WTC11 (cell line): ENCODE data around the gene ATF6B. TPM values are rescaled to one million over a fixed set of nuclear protein-coding genes. Genes with fewer than 3 reads are reported as not detected.

Experiments
- ATAC-seq: fragments of 200-7000 bp; cut with Tn5 transposase; 2 replicates; pipeline ENCODE4 v1.10.0; 2021; ENCODE audit warnings: mild to moderate bottlenecking, moderate library complexity
- CTCF ChIA-PET: fragments of 300-600 bp; sonication (Branson Sonifier 250); formaldehyde crosslinking; loops from one replicate; lab custom pipeline; 2021; ENCODE audit warnings: antibody characterized with exemption; lab: Charles Lee
- POLR2A ChIA-PET: fragments of 350-600 bp; sonication (Branson Sonifier 250); formaldehyde crosslinking; loops from one replicate; lab custom pipeline; 2021; ENCODE audit warnings: antibody characterized with exemption; lab: Charles Lee
- DNase-seq: peaks from one replicate; pipeline ENCODE4 v3.0.0; 2021; ENCODE audit warnings: low spot score
- H3K27ac Mint-ChIP-seq: 2 replicates; pipeline ENCODE4 v1.8.0; 2021; ENCODE audit warnings: mixed read lengths
- H3K27me3 Mint-ChIP-seq: 2 replicates; pipeline ENCODE4 v1.8.0; 2021; ENCODE audit warnings: low read depth, mild to moderate bottlenecking, moderate library complexity, mixed read lengths
- H3K36me3 Mint-ChIP-seq: 2 replicates; pipeline ENCODE4 v1.8.0; 2021; ENCODE audit warnings: mixed read lengths
- H3K4me1 Mint-ChIP-seq: 2 replicates; pipeline ENCODE4 v1.8.0; 2022; ENCODE audit warnings: mixed read lengths
- H3K4me3 Mint-ChIP-seq: 2 replicates; pipeline ENCODE4 v1.8.0; 2021; ENCODE audit warnings: mild to moderate bottlenecking, moderate library complexity, mixed read lengths
- H3K9me3 Mint-ChIP-seq: 2 replicates; pipeline ENCODE4 v1.8.0; 2021; ENCODE audit warnings: mixed read lengths
- CTCF ChIP-seq: fragments of 200-600 bp; IDR thresholded peaks from 2 replicates; pipeline ENCODE4 v1.8.0; 2022; ENCODE audit warnings: antibody characterized with exemption
- FOXK1 ChIP-seq: sonication (generic); formaldehyde crosslinking; IDR thresholded peaks from 2 replicates; pipeline ENCODE4 v1.8.0; 2022; ENCODE audit warnings: mild to moderate bottlenecking, moderate library complexity, missing genetic modification reagents
- FOXP4 ChIP-seq: sonication (generic); formaldehyde crosslinking; IDR thresholded peaks from 2 replicates; pipeline ENCODE4 v1.8.0; 2022; ENCODE audit warnings: mild to moderate bottlenecking, missing genetic modification reagents
- GRHL2 ChIP-seq: fragments of 250-450 bp; sonication (Bioruptor Pico); IDR thresholded peaks from 2 replicates; pipeline ENCODE4 v1.8.0; 2022; ENCODE audit warnings: mild to moderate bottlenecking, moderate library complexity; ENCODE audit not compliant: insufficient replicate concordance, severe bottlenecking
- NFE2L1 ChIP-seq: sonication (generic); formaldehyde crosslinking; IDR thresholded peaks from 2 replicates; pipeline ENCODE4 v1.8.1; 2023; ENCODE audit warnings: missing genetic modification reagents
- STAT6 ChIP-seq: sonication (generic); formaldehyde crosslinking; conservative IDR thresholded peaks from 2 replicates; pipeline ENCODE4 v1.8.1; 2023; ENCODE audit warnings: mild to moderate bottlenecking, low read depth, missing genetic modification reagents, moderate library complexity
- total RNA-seq: library from RNA; stranded (reverse); gene quantifications from 3 replicates; pipeline ENCODE4 v1.2.3, GENCODE V29; 2021
- TF ChIP-seq, protein P1 (sequence below): sonication (generic); formaldehyde crosslinking; IDR thresholded peaks from 2 replicates; pipeline ENCODE4 v1.8.1; 2023; ENCODE audit warnings: mild to moderate bottlenecking, missing genetic modification reagents
- TF ChIP-seq, protein P2 (sequence below): fragments of 250-450 bp; sonication (Bioruptor Pico); IDR thresholded peaks from 2 replicates; pipeline ENCODE4 v1.9.0; 2021; ENCODE audit warnings: mild to moderate bottlenecking, borderline replicate concordance

Gene ATF6B
- total RNA-seq, 1 experiment from 2014 or later: 47.5 TPM

GRCh38 chr6:32149092-32149755 lies 21.2 kb upstream of the ATF6B start:
- peaks cover 51% of the 10 kb centered on the region for H3K4me1 Mint-ChIP-seq
- H3K27me3 Mint-ChIP-seq: peaks cover 65% of the 10 kb centered on the region
- ChIA-PET POLR2A (interaction anchor here (0.8 to 1.6 kb wide), 3 partner anchors 10 to 28 kb away, joined by 3 to 4 read pairs (median 3); partner anchors contain the start of gene FKBPL), CTCF (interaction anchor here (0.5 to 2.9 kb wide), 18 partner anchors 8 to 1012 kb away, joined by 3 to 38 read pairs (median 6); partner anchors contain the start of genes ATF6B, EGFL8, FKBPL and TAP2)
- H3K27ac Mint-ChIP-seq: no peak overlapping the region
- H3K36me3 Mint-ChIP-seq: no peaks in the 10 kb centered on the region
- no peaks in the 10 kb centered on the region for H3K9me3 Mint-ChIP-seq
- peak; percentile 25 for DNase-seq
- peak; percentile 30; the same call in 1 of the 2 replicates for TF ChIP-seq CTCF
- no peak for TF ChIP-seq NFE2L1 (CRISPR knock-in tag)
- ATAC-seq: no peak
- H3K4me3 Mint-ChIP-seq: peak overlapping the region; percentile 95

- ATAC-seq (peak; percentile 74), DNase-seq (peak; percentile 96)
- Mint-ChIP-seq H3K9me3 (no peaks in the 10 kb centered on the region), H3K27me3 (peaks cover 65% of the 10 kb centered on the region), H3K4me1 (peaks cover 51% of the 10 kb centered on the region), H3K36me3 (no peaks in the 10 kb centered on the region), H3K4me3 (peak overlapping the region; percentile 95), H3K27ac (peak overlapping the region; percentile 12)
- POLR2A ChIA-PET: interaction anchor here (0.6 to 1.6 kb wide), 4 partner anchors 10 to 735 kb away, joined by 3 to 4 read pairs (median 3); partner anchors contain the start of gene FKBPL
- CTCF ChIA-PET: interaction anchor here (0.5 to 2.9 kb wide), 17 partner anchors 10 to 1168 kb away, joined by 3 to 38 read pairs (median 4); partner anchors contain the start of genes ATF6B, EGFL8, FKBPL and TAP2
- peak; percentile 46; the same call in 1 of the 2 replicates for TF ChIP-seq CTCF
- no peak for TF ChIP-seq GRHL2 (CRISPR knock-in tag)
- TF ChIP-seq STAT6: no peak
- no peak for TF ChIP-seq FOXP4 (CRISPR knock-in tag)
- TF ChIP-seq FOXK1: no peak
These were observed 20.4 kb upstream of the ATF6B start for GRCh38 chr6:32148289-32149091.

GRCh38 chr6:32147401-32148132 lies 19.5 kb upstream of the ATF6B start:
- peak overlapping the region; percentile 12; the same call in 1 of the 2 replicates for H3K27ac Mint-ChIP-seq
- ChIA-PET POLR2A (no interaction called here), CTCF (interaction anchor here (1.3 to 2.9 kb wide), 5 partner anchors 9 to 691 kb away, joined by 4 to 38 read pairs (median 11); partner anchors contain the start of genes ATF6B, FKBPL and TAP2)
- H3K27me3 Mint-ChIP-seq: peaks cover 59% of the 10 kb centered on the region
- ATAC-seq (no peak), DNase-seq (no peak)
- H3K4me3 Mint-ChIP-seq: peak overlapping the region; percentile 95
- no peaks in the 10 kb centered on the region for H3K36me3 Mint-ChIP-seq
- H3K9me3 Mint-ChIP-seq: no peaks in the 10 kb centered on the region
- H3K4me1 Mint-ChIP-seq: peaks cover 46% of the 10 kb centered on the region
- TF ChIP-seq, protein P1, sequence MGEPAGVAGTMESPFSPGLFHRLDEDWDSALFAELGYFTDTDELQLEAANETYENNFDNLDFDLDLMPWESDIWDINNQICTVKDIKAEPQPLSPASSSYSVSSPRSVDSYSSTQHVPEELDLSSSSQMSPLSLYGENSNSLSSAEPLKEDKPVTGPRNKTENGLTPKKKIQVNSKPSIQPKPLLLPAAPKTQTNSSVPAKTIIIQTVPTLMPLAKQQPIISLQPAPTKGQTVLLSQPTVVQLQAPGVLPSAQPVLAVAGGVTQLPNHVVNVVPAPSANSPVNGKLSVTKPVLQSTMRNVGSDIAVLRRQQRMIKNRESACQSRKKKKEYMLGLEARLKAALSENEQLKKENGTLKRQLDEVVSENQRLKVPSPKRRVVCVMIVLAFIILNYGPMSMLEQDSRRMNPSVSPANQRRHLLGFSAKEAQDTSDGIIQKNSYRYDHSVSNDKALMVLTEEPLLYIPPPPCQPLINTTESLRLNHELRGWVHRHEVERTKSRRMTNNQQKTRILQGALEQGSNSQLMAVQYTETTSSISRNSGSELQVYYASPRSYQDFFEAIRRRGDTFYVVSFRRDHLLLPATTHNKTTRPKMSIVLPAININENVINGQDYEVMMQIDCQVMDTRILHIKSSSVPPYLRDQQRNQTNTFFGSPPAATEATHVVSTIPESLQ (CRISPR knock-in tag): no peak
- TF ChIP-seq, protein P2, sequence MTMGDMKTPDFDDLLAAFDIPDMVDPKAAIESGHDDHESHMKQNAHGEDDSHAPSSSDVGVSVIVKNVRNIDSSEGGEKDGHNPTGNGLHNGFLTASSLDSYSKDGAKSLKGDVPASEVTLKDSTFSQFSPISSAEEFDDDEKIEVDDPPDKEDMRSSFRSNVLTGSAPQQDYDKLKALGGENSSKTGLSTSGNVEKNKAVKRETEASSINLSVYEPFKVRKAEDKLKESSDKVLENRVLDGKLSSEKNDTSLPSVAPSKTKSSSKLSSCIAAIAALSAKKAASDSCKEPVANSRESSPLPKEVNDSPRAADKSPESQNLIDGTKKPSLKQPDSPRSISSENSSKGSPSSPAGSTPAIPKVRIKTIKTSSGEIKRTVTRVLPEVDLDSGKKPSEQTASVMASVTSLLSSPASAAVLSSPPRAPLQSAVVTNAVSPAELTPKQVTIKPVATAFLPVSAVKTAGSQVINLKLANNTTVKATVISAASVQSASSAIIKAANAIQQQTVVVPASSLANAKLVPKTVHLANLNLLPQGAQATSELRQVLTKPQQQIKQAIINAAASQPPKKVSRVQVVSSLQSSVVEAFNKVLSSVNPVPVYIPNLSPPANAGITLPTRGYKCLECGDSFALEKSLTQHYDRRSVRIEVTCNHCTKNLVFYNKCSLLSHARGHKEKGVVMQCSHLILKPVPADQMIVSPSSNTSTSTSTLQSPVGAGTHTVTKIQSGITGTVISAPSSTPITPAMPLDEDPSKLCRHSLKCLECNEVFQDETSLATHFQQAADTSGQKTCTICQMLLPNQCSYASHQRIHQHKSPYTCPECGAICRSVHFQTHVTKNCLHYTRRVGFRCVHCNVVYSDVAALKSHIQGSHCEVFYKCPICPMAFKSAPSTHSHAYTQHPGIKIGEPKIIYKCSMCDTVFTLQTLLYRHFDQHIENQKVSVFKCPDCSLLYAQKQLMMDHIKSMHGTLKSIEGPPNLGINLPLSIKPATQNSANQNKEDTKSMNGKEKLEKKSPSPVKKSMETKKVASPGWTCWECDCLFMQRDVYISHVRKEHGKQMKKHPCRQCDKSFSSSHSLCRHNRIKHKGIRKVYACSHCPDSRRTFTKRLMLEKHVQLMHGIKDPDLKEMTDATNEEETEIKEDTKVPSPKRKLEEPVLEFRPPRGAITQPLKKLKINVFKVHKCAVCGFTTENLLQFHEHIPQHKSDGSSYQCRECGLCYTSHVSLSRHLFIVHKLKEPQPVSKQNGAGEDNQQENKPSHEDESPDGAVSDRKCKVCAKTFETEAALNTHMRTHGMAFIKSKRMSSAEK: no peak
